KMS-11 (cell line): ENCODE measurements around the gene RPS18.

ENCODE experiments used
- H2AFZ ChIP-seq: fragments of 200-600 bp; sonication (generic); 2 replicates; pipeline ENCODE4 v1.6.1; 2016; ENCODE audit warnings: antibody characterized with exemption, mixed run types, low read depth
- H3K27ac ChIP-seq: fragments of 200-600 bp; sonication (generic); 2 replicates; pipeline ENCODE4 v1.6.1; 2016; ENCODE audit warnings: mild to moderate bottlenecking, mixed run types
- H3K27me3 ChIP-seq: fragments of 200-600 bp; sonication (generic); 2 replicates; pipeline ENCODE4 v1.6.1; 2017; ENCODE audit warnings: mild to moderate bottlenecking, low read depth, mixed run types, moderate library complexity; ENCODE audit not compliant: insufficient read depth
- H3K36me3 ChIP-seq: fragments of 200-600 bp; sonication (generic); 2 replicates; pipeline ENCODE4 v1.6.1; 2017; ENCODE audit warnings: mild to moderate bottlenecking, mixed run types; ENCODE audit not compliant: insufficient read depth
- H3K4me1 ChIP-seq: fragments of 200-600 bp; sonication (generic); 2 replicates; pipeline ENCODE4 v1.6.1; 2016; ENCODE audit warnings: mild to moderate bottlenecking, low read depth, mixed run types; ENCODE audit not compliant: poor library complexity, severe bottlenecking
- H3K4me2 ChIP-seq: fragments of 200-600 bp; sonication (generic); 2 replicates; pipeline ENCODE4 v1.7.0; 2016; ENCODE audit warnings: mild to moderate bottlenecking, mixed run types
- H3K4me3 ChIP-seq: fragments of 200-600 bp; sonication (generic); IDR thresholded peaks from 2 replicates; pipeline ENCODE4 v1.6.1; 2017; ENCODE audit warnings: low read depth, low read length, mixed read lengths; ENCODE audit not compliant: insufficient read depth
- H3K79me2 ChIP-seq: fragments of 200-600 bp; sonication (generic); 2 replicates; pipeline ENCODE4 v1.6.1; 2016; ENCODE audit warnings: low read depth, mixed run types; ENCODE audit not compliant: insufficient read depth
- H3K9ac ChIP-seq: fragments of 200-600 bp; sonication (generic); 2 replicates; pipeline ENCODE4 v1.6.1; 2016; ENCODE audit warnings: mild to moderate bottlenecking, mixed run types
- H4K20me1 ChIP-seq: fragments of 200-600 bp; sonication (generic); 2 replicates; pipeline ENCODE4 v1.6.1; 2016; ENCODE audit warnings: mild to moderate bottlenecking, mixed run types; ENCODE audit not compliant: insufficient read depth
- TF ChIP-seq, protein P1 (sequence below): fragments of 200-600 bp; sonication (generic); conservative IDR thresholded peaks from 2 replicates; pipeline ENCODE4 v1.6.1; 2017; ENCODE audit warnings: low read depth, mild to moderate bottlenecking, antibody characterized with exemption, low read length, moderate library complexity, mixed read lengths

RPS18 gene

DNA sequence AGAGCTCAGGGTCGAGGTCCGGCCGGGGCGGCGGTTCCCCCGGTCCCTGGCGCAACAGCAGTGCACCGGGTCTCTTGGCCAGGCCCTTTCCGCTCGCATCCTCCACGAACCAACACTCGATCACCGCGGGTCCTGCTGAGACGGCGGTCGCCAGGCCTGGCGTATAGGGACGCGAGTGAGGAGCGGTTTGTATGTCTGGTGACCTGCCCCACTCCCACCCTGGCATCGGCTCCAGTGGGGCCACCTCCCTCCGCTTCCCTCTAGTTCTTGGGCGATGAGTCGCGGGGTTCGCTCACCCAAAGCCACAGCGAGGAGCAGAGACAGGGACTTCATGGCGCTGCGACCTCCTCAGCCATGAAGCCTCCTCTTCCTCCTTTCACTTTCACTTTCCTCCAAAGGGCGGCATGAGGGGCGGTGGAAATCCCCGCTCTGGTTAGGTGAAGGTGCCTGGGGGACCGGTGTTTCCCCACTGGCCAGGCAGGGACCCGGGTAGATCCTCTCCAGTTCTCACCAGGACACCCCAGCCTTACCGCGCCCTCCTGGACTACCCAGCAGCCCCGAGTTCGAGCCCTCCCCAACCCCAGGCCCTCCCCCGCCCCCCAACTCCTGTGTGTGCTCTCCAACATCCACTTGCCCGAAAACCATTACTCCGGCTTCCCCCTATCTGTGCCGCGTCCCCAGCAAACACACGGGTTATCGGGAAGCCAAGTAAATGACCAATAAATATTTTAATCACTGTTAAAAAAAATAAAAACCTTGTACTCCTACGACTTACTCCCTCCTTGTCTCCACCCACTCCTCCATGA is 42.0 kb downstream of the RPS18 start, which contains the start of gene TAPBP:
Gene TAPBP (minus strand): TSS at position 370 of the 806 bp plus-strand sequence. CDS start 37 bp downstream, at position 333.
- Histone ChIP-seq H3K4me3 (no peak within 1 kb of the TSS), H3K4me1 (peaks cover 41% of the 10 kb centered on the region), H3K27ac (peak within 1 kb of the TSS; percentile 84), H3K79me2 (peaks cover 28% of the 10 kb centered on the region), H3K4me2 (peak within 1 kb of the TSS; percentile 97), H3K36me3 (no peaks in the 10 kb centered on the region), H2AFZ (peak within 1 kb of the TSS; percentile 42; the same call in 1 of the 2 replicates), H4K20me1 (no peaks in the 10 kb centered on the region), H3K27me3 (no peaks in the 10 kb centered on the region), H3K9ac (peak within 1 kb of the TSS; percentile 72)
- TF ChIP-seq, protein P1, sequence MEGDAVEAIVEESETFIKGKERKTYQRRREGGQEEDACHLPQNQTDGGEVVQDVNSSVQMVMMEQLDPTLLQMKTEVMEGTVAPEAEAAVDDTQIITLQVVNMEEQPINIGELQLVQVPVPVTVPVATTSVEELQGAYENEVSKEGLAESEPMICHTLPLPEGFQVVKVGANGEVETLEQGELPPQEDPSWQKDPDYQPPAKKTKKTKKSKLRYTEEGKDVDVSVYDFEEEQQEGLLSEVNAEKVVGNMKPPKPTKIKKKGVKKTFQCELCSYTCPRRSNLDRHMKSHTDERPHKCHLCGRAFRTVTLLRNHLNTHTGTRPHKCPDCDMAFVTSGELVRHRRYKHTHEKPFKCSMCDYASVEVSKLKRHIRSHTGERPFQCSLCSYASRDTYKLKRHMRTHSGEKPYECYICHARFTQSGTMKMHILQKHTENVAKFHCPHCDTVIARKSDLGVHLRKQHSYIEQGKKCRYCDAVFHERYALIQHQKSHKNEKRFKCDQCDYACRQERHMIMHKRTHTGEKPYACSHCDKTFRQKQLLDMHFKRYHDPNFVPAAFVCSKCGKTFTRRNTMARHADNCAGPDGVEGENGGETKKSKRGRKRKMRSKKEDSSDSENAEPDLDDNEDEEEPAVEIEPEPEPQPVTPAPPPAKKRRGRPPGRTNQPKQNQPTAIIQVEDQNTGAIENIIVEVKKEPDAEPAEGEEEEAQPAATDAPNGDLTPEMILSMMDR: no peak

DNA sequence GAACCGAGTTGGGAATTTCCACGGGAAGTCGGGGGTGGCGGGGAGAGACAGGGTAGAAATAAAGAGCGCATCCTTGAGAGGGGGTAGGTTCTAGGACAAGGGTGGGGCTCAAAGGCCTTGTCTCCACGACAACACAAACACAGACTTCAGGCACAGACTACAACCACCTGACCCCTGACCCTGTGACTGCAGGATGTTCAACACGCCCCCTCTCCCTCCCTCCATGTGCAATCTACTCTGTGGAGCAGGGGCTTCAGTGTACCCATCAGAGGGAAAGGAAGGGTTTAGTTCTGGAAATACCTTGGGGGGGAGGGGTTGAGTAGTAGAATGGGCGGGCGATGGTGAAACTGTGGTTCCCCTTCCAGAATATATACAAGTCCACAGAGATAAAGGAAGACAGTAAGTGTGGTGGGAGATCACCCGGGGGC is 42.7 kb downstream of the RPS18 start:
- Histone ChIP-seq H3K4me1 (peaks cover 46% of the 10 kb centered on the region), H3K4me2 (peak overlapping the region; percentile 88), H4K20me1 (no peaks in the 10 kb centered on the region), H3K9ac (peak overlapping the region; percentile 72; the same call in 1 of the 2 replicates), H3K27ac (peak overlapping the region; percentile 84), H3K36me3 (no peaks in the 10 kb centered on the region), H3K79me2 (peaks cover 24% of the 10 kb centered on the region), H3K27me3 (no peaks in the 10 kb centered on the region), H3K4me3 (no peak overlapping the region), H2AFZ (peak overlapping the region; percentile 42; the same call in 1 of the 2 replicates)
- TF ChIP-seq, protein P1: no peak

DNA sequence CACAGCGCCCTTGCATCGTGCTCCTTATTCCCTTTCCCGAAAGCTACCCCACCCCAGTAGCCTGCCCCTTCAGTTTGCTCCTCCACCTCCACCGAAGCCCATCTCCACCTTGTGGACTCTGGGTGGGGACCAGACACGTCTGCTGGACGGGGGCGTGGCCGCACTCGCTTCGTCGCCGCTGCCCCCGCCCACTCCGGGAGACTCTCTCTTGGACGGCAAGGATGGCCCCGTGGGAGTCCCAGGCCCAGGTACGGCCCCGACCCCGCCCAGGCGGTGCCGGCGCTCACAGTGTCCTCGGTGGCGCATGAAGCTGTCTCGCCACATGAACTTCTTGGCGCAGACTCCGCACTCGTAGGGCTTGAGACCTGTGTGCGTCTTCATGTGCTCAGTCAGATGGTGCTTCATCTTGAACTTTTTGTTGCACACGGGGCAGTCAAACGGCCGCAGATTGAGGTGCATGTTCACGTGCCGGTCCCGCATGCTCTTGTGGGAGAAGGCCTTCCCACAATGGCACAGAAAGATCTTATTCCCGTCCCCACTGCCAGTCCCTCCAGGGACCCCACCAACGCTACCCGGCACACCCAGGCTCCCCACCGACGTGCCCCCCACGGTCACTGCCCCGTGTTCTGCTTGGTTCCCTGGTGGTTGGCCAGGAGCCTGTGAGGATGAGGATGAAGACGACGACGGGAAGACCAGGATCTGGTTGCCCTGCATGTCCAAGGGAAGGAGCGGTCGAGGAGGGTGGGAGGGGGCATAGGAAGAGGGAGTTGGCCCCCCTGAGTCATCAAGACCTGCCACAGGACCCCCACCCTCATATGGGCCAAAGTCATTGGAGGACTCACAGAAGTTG is 43.3 kb downstream of the RPS18 start:
- H3K4me3 ChIP-seq: no peak overlapping the region

More for the DNA sequence above, 43.3 kb downstream of the RPS18 start:
- no peaks in the 10 kb centered on the region; the same call in 1 of the 2 replicates for H3K36me3 ChIP-seq
- H3K4me2 ChIP-seq: peak overlapping the region; percentile 88
- peaks cover 26% of the 10 kb centered on the region for H3K79me2 ChIP-seq
- H2AFZ ChIP-seq: no peak overlapping the region
- H3K4me1 ChIP-seq: peaks cover 46% of the 10 kb centered on the region
- H3K9ac ChIP-seq: peak overlapping the region; percentile 72; the same call in 1 of the 2 replicates
- TF ChIP-seq, protein P1: no peak
- no peaks in the 10 kb centered on the region for H4K20me1 ChIP-seq
- peak overlapping the region; percentile 84 for H3K27ac ChIP-seq
- no peaks in the 10 kb centered on the region for H3K27me3 ChIP-seq
